ENCODE data around the gene FUT3. TPM values are rescaled to one million over a fixed set of nuclear protein-coding genes. Genes with fewer than 3 reads are reported as not detected.

The FUT3 gene
- total and polyA plus RNA-seq, 2 of the 8 experiments (the other 6 are each of a cell fraction or from before 2014, with no cell fraction given), result 0.15 to 0.63 TPM

- Histone ChIP-seq H4K5ac (ENCODE audit: insufficient read length, low read depth, low read length) (no peak overlapping the region), H3K56ac (replicated peaks; ENCODE audit: insufficient read length, low read depth, low read length) (no peak overlapping the region), H3K27ac (ENCODE audit: low read depth, low read length) (no peak overlapping the region), H2BK5ac (ENCODE audit: low read depth, low read length) (no peak overlapping the region), H4K8ac (ENCODE audit: extremely low read depth, insufficient read depth, low read length) (peak overlapping the region; percentile 78), H3K4me3 (ENCODE audit: extremely low read depth in 1 of 4, insufficient read depth in 2 of 4, low read depth in 3 of 4, low read length in 4 of 4) (no peak overlapping the region), H3K27me3 (replicated peaks in 1 of 4; ENCODE audit: control insufficient read depth in 3 of 4, extremely low read depth in 1 of 4, insufficient read depth in 3 of 4, low read length in 3 of 4) (peaks cover 0 to 1% (median 0%) of the 10 kb centered on the region in 4 experiments; a peak in 3 of 7 replicates), H3K79me1 (ENCODE audit: low read depth, low read length) (0 out of 2 replicates have a peak, but pooled peaks cover 2% of the 10 kb centered on the region), H2BK20ac (ENCODE audit: low read length) (no peak overlapping the region), H3K79me2 (ENCODE audit: control insufficient read depth in 1 of 2, insufficient read depth in 2 of 2, low read length in 2 of 2) (no peaks in the 10 kb centered on the region), H3K14ac (ENCODE audit: insufficient read length) (no peak overlapping the region), H3K4me2 (ENCODE audit: insufficient read depth in 1 of 2, low read depth in 2 of 2, low read length in 2 of 2) (peak overlapping the region in 1 of 2 experiments; percentile 44; a peak in 2 of 4 replicates), H2BK15ac (ENCODE audit: low read length) (no peak overlapping the region), H3K36me3 (ENCODE audit: control insufficient read depth in 2 of 4, insufficient read depth in 4 of 4, low read length in 3 of 4) (peaks cover 0 to 16% (median 8%) of the 10 kb centered on the region in 4 experiments; a peak in 5 of 8 replicates), H4K20me1 (replicated peaks in 1 of 2; ENCODE audit: control insufficient read depth in 1 of 2, insufficient read depth in 2 of 2, low read length in 2 of 2) (peaks cover 2 to 11% of the 10 kb centered on the region in 2 experiments), H3K23me2 (ENCODE audit: low read depth, low read length) (no peaks in the 10 kb centered on the region), H2BK12ac (ENCODE audit: low read depth, low read length) (no peak overlapping the region), H3K9me3 (ENCODE audit: insufficient read depth in 2 of 2, low read depth in 1 of 2, low read length in 1 of 2) (no peaks in the 10 kb centered on the region), H2BK120ac (replicated peaks; ENCODE audit: low read depth, low read length) (no peak overlapping the region), H2AFZ (ENCODE audit: low read length) (no peak overlapping the region), H3K4me1 (replicated peaks in 1 of 4; ENCODE audit: control insufficient read depth in 3 of 4, insufficient read depth in 4 of 4, low read length in 3 of 4) (peaks cover 0 to 11% (median 4%) of the 10 kb centered on the region in 4 experiments; a peak in 5 of 7 replicates), H3K4ac (replicated peaks; ENCODE audit: insufficient read length, low read depth, low read length) (no peak overlapping the region), H3K9ac (replicated peaks in 1 of 4; ENCODE audit: extremely low read depth in 1 of 4, low read depth in 3 of 4, low read length in 3 of 4) (no peak overlapping the region), H4K91ac (replicated peaks; ENCODE audit: insufficient read length, low read length) (no peak overlapping the region), H2AK5ac (ENCODE audit: low read depth, low read length) (no peak overlapping the region), H3K23ac (ENCODE audit: insufficient read length) (no peak overlapping the region), H3K18ac (ENCODE audit: extremely low read depth, low read length) (no peak overlapping the region)
- FAIRE-seq (no peak), DNase-seq (ENCODE audit: low read depth in 1 of 2, low spot score in 2 of 2) (peak in 1 of 2 experiments; percentile 70)
- WGBS, 2 experiments (ENCODE audit: extremely low coverage in 1 of 2, insufficient coverage in 1 of 2, insufficient read length in 1 of 2, insufficient replicate concordance in 2 of 2, low coverage in 1 of 2, low lambda C conversion rate in 2 of 2, missing lambda C conversion rate in 1 of 2), result 53% methylated on average over 44 of the region's 48 CpGs; no CpG with 5 or more reads in 1 of the 2 experiments
- CTCF ChIA-PET (ENCODE audit: partially characterized antibody), result interaction anchor here (0.5 to 3.5 kb wide), 15 partner anchors 9 to 593 kb away, joined by 3 to 31 read pairs (median 6); partner anchors contain the start of genes FUT6, NDUFA11 and NRTN
- POLR2A ChIA-PET (ENCODE audit: partially characterized antibody), result interaction anchor here (1.0 to 5.3 kb wide), 9 partner anchors 9 to 201 kb away, joined by 3 to 49 read pairs (median 6); partner anchors contain the start of genes NDUFA11, NRTN and VMAC
- peak; percentile 72 to 80 (median 75) for TF ChIP-seq CTCF (IDR thresholded peaks at IDR 0.05; ENCODE audit: control extremely low read depth in 1 of 3, insufficient read depth in 1 of 3, low read depth in 1 of 3, low read length in 3 of 3)
- TF ChIP-seq POLR2A (IDR thresholded peaks at IDR 0.05; ENCODE audit: control extremely low read depth in 1 of 2, low read depth in 2 of 2, low read length in 2 of 2), result peak in 1 of 2 experiments; percentile 56; a peak in 1 of 3 replicates
- no peak for TF ChIP-seq POU5F1 (IDR thresholded peaks at IDR 0.05; ENCODE audit: low read depth, low read length)
- TF ChIP-seq POLR2AphosphoS5 (IDR thresholded peaks at IDR 0.05; ENCODE audit: low read depth, low read length), result peak; percentile 40; the same call in 1 of the 2 replicates
- TF ChIP-seq SRF (IDR thresholded peaks at IDR 0.05; ENCODE audit: low read depth, low read length), result no peak
- no peak for TF ChIP-seq CBX5 (IDR thresholded peaks at IDR 0.05; ENCODE audit: low read depth, low read length)
- TF ChIP-seq SP1 (IDR thresholded peaks at IDR 0.05; ENCODE audit: low read depth, low read length), result no peak
- TF ChIP-seq MAX (IDR thresholded peaks at IDR 0.05), result no peak
These were observed 40.9 kb upstream of the FUT3 start for GRCh38 chr19:5891938-5892771.

Data from H1 (cell line).